K562 (cell line): ENCODE data around the gene CMPK1. TPM values are rescaled to one million over a fixed set of nuclear protein-coding genes. Genes with fewer than 3 reads are reported as not detected.
A peak's percentile ranks its signal among the peaks of the same experiment; 100 is the strongest.

Source experiments
- ERF ChIP-seq: fragments of 450-650 bp; formaldehyde crosslinking; IDR thresholded peaks from 2 replicates; pipeline ENCODE4 v1.4.0; 2020; ENCODE audit warnings: mild to moderate bottlenecking, mixed read lengths
- ZNF644 ChIP-seq: fragments of 200-800 bp; sonication (Bioruptor generic); IDR thresholded peaks from 2 replicates; pipeline ENCODE4 v1.6.1; 2016; ENCODE audit warnings: low read depth, missing genetic modification characterization, missing compliant biosample characterization
- ZNF76 ChIP-seq: fragments of 250-450 bp; sonication (Bioruptor Pico); IDR thresholded peaks from 2 replicates; pipeline ENCODE4 v1.4.0; 2020; ENCODE audit warnings: mild to moderate bottlenecking, moderate library complexity, borderline replicate concordance
- ZNF764 ChIP-seq: fragments of 250-450 bp; sonication (Bioruptor Pico); IDR thresholded peaks from 2 replicates; pipeline ENCODE4 v1.4.0; 2020; ENCODE audit warnings: low read depth, mild to moderate bottlenecking, moderate library complexity
- ZZZ3 ChIP-seq: fragments of 450-650 bp; IDR thresholded peaks from 2 replicates; pipeline ENCODE4 v1.6.1; 2016; ENCODE audit warnings: antibody characterized with exemption, mild to moderate bottlenecking, moderate library complexity
- polyA plus RNA-seq, 8 experiments: library from polyadenylated mRNA; depleted of rRNA in 4 of 8; stranded (reverse) in 5 of 8; unstranded in 3 of 8; fragments of >200 nt; fragmentation: Nextera tagmentation in 2 of 8; fragmentation: Illumina TruSeq in 1 of 8; extraction: Ambion mirVana in 2 of 8; extraction: Trizol in 1 of 8; gene quantifications; 2 replicates each; pipeline versions ENCODE4 v1.2.1 to v1.2.3, GENCODE V29; 2011 to 2014; ENCODE audit warnings: inconsistent platforms in 1 of 8, missing spikeins in 1 of 8
- total RNA-seq, 7 experiments: library from RNA; depleted of rRNA in 6 of 7; stranded (reverse); fragments of >200 nt in 6 of 7; fragmentation: Illumina TruSeq in 2 of 7; extraction: Trizol in 2 of 7; gene quantifications; 2 replicates each; pipeline versions ENCODE4 v1.2.1 to v1.2.3, GENCODE V29; 2011 to 2021; ENCODE audit warnings: low replicate concordance in 1 of 7
- TF ChIP-seq, protein P1 (sequence below): fragments of 450-650 bp; IDR thresholded peaks from 2 replicates; pipeline ENCODE4 v1.6.1; 2016; ENCODE audit warnings: low read depth
- TF ChIP-seq, protein P2 (sequence below), 2 experiments: fragments of 450-650 bp in 1 of 2; sonication (generic) in 1 of 2; formaldehyde crosslinking in 1 of 2; IDR thresholded peaks; 2 replicates each; pipeline versions ENCODE4 v1.7.1 to v1.9.0; 2016 to 2022; ENCODE audit warnings: inconsistent platforms in 1 of 2, mild to moderate bottlenecking in 1 of 2, missing genetic modification reagents in 1 of 2
- TF ChIP-seq, protein P3 (sequence below): sonication (generic); formaldehyde crosslinking; IDR thresholded peaks from 2 replicates; pipeline ENCODE4 v1.9.0; 2022; ENCODE audit warnings: mild to moderate bottlenecking, missing genetic modification reagents

Gene CMPK1
- total and polyA plus RNA-seq, 9 of the 15 experiments (the other 6 are each of a cell fraction or from before 2014, with no cell fraction given) = 54.5 to 197 (median 116) TPM

DNA sequence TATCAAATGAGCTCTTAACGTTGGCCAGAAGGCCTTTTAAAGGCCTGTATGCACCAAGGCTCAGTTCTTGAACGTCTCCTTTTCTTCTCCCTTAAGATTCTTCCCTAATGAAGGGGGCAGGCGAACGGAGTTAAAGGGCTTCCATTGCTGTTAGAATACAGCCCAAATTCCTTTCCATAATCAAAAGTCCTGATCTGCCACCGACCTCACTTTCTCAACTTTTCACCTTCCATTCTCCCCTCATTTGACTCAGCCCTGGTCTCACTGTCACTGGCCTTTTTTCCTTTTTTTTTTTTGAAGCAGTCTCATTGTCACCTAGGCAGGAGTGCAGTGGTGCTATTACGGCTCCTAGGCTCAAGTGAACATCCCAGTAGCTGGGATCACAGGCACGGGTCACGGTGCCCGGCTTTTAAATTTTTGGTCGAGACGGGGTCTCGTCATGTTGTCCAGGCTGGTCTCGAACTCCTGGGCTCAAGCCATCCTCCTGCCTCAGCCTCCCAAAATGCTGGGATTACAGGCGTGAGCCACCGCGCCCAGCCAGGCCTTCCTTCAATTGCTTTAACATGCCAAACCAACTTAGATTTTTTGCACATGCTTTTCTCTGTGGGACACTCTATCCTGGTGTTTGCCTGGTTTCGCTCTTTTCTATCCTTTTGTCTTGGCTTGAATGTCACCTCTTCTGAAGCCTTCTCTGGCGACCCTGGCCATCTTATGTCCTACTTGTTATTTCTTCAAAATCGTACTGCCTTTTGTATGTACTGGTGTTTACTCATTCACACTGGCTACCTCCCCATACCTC is 612 bp upstream of the CMPK1 start (continued):
- TF ChIP-seq, protein P1, sequence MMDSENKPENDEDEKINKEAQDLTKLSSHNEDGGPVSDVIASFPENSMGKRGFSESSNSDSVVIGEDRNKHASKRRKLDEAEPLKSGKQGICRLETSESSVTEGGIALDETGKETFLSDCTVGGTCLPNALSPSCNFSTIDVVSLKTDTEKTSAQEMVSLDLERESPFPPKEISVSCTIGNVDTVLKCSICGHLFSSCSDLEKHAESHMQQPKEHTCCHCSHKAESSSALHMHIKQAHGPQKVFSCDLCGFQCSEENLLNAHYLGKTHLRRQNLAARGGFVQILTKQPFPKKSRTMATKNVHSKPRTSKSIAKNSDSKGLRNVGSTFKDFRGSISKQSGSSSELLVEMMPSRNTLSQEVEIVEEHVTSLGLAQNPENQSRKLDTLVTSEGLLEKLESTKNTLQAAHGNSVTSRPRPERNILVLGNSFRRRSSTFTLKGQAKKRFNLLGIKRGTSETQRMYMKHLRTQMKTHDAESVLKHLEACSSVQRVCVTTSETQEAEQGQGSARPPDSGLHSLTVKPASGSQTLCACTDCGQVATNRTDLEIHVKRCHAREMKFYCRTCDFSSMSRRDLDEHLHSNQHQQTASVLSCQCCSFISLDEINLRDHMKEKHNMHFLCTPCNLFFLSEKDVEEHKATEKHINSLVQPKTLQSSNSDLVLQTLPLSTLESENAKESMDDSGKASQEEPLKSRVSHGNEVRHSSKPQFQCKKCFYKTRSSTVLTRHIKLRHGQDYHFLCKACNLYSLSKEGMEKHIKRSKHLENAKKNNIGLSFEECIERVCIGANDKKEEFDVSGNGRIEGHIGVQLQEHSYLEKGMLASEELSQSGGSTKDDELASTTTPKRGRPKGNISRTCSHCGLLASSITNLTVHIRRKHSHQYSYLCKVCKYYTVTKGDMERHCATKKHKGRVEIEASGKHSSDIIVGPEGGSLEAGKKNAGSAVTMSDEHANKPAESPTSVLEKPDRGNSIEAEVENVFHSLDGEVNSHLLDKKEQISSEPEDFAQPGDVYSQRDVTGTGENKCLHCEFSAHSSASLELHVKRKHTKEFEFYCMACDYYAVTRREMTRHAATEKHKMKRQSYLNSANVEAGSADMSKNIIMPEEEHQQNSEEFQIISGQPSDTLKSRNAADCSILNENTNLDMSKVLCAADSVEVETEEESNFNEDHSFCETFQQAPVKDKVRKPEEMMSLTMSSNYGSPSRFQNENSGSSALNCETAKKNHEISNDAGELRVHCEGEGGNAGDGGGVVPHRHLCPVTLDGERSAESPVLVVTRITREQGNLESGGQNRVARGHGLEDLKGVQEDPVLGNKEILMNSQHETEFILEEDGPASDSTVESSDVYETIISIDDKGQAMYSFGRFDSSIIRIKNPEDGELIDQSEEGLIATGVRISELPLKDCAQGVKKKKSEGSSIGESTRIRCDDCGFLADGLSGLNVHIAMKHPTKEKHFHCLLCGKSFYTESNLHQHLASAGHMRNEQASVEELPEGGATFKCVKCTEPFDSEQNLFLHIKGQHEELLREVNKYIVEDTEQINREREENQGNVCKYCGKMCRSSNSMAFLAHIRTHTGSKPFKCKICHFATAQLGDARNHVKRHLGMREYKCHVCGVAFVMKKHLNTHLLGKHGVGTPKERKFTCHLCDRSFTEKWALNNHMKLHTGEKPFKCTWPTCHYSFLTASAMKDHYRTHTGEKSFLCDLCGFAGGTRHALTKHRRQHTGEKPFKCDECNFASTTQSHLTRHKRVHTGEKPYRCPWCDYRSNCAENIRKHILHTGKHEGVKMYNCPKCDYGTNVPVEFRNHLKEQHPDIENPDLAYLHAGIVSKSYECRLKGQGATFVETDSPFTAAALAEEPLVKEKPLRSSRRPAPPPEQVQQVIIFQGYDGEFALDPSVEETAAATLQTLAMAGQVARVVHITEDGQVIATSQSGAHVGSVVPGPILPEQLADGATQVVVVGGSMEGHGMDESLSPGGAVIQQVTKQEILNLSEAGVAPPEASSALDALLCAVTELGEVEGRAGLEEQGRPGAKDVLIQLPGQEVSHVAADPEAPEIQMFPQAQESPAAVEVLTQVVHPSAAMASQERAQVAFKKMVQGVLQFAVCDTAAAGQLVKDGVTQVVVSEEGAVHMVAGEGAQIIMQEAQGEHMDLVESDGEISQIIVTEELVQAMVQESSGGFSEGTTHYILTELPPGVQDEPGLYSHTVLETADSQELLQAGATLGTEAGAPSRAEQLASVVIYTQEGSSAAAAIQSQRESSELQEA = peak; percentile 11; the same call in 1 of the 2 replicates
- TF ChIP-seq, protein P2, sequence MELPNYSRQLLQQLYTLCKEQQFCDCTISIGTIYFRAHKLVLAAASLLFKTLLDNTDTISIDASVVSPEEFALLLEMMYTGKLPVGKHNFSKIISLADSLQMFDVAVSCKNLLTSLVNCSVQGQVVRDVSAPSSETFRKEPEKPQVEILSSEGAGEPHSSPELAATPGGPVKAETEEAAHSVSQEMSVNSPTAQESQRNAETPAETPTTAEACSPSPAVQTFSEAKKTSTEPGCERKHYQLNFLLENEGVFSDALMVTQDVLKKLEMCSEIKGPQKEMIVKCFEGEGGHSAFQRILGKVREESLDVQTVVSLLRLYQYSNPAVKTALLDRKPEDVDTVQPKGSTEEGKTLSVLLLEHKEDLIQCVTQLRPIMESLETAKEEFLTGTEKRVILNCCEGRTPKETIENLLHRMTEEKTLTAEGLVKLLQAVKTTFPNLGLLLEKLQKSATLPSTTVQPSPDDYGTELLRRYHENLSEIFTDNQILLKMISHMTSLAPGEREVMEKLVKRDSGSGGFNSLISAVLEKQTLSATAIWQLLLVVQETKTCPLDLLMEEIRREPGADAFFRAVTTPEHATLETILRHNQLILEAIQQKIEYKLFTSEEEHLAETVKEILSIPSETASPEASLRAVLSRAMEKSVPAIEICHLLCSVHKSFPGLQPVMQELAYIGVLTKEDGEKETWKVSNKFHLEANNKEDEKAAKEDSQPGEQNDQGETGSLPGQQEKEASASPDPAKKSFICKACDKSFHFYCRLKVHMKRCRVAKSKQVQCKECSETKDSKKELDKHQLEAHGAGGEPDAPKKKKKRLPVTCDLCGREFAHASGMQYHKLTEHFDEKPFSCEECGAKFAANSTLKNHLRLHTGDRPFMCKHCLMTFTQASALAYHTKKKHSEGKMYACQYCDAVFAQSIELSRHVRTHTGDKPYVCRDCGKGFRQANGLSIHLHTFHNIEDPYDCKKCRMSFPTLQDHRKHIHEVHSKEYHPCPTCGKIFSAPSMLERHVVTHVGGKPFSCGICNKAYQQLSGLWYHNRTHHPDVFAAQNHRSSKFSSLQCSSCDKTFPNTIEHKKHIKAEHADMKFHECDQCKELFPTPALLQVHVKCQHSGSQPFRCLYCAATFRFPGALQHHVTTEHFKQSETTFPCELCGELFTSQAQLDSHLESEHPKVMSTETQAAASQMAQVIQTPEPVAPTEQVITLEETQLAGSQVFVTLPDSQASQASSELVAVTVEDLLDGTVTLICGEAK (IDR thresholded peaks at IDR 0.05) = peak; percentile 70
- TF ChIP-seq, protein P2 (CRISPR knock-in tag; IDR thresholded peaks at IDR 0.05) = no peak
- no peak for TF ChIP-seq ZNF644 (tag)
- no peak for TF ChIP-seq ZNF764 (CRISPR knock-in tag)
- TF ChIP-seq, protein P3, sequence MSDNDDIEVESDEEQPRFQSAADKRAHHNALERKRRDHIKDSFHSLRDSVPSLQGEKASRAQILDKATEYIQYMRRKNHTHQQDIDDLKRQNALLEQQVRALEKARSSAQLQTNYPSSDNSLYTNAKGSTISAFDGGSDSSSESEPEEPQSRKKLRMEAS (CRISPR knock-in tag) = peak; percentile 7
- TF ChIP-seq ZZZ3 = no peak
- no peak for TF ChIP-seq ZNF76
- 0 out of 2 replicates have a peak, but pooled peaks have one; percentile 51 for TF ChIP-seq ERF (CRISPR knock-in tag)
